HCT116 (cell line): Measurements from ENCODE around the gene PGLYRP4. TPM values are rescaled to one million over a fixed set of nuclear protein-coding genes. Genes with fewer than 3 reads are reported as not detected.
"Not testable (repeated sequence)": the region's sequence is repeated elsewhere in the genome, so short reads cannot be mapped to it uniquely, and the experiment has no call there.

Experiments
- ATAC-seq: fragments of 200-7000 bp; cut with Tn5 transposase; 2 replicates; pipeline ENCODE4 v1.9.1; 2020; ENCODE audit warnings: mild to moderate bottlenecking, moderate library complexity
- BruUV-seq: library from RNA; stranded (reverse); fragments of 400-500 nt; replicated peaks from 2 replicates; lab custom pipeline; 2021; lab: Mats Ljungman, UMichigan
- CTCF ChIA-PET: fragments of 300-600 bp; sonication (Branson Sonifier 250); formaldehyde crosslinking; loops from one replicate; lab custom pipeline; 2021; ENCODE audit warnings: antibody characterized with exemption; lab: Charles Lee
- POLR2A ChIA-PET: fragments of 300-600, 350-600 bp; sonication (Branson Sonifier 250); formaldehyde crosslinking; loops from one replicate; lab custom pipeline; 2021; ENCODE audit warnings: antibody characterized with exemption; lab: Charles Lee
- RAD21 ChIA-PET, 2 experiments: fragments of 300-600 bp; sonication (Branson Sonifier 250); formaldehyde crosslinking; loops; one replicate each; lab custom pipeline; 2023; ENCODE audit warnings: low total read pairs in 2 of 2; ENCODE audit not compliant: uncharacterized antibody in 2 of 2, unreplicated experiment in 2 of 2, low non-redundant PET in 1 of 2; lab: Charles Lee
- DNase-seq: peaks from one replicate; pipeline ENCODE4 v3.0.0-alpha.2; 2010; ENCODE audit warnings: low read depth, low spot score
- H2AFZ ChIP-seq: fragments of 200-600 bp; shearing (Covaris generic), sonication (generic); 2 replicates; pipeline ENCODE4 v1.6.1; 2017; ENCODE audit warnings: low read depth, mixed run types, mixed read lengths, antibody characterized with exemption, low read length; ENCODE audit not compliant: poor library complexity, severe bottlenecking
- H3K27ac ChIP-seq: 2 replicates; pipeline ENCODE4 v1.5.1; 2012; ENCODE audit warnings: low read depth, low read length
- H3K27me3 ChIP-seq: fragments of 200-600 bp; sonication (generic); 2 replicates; pipeline ENCODE4 v1.6.1; 2016; ENCODE audit warnings: mixed run types, low read length, mixed read lengths; ENCODE audit not compliant: insufficient read depth
- H3K36me3 ChIP-seq, 2 experiments: fragments of 200-500 bp in 1 of 2; fragments of 200-600 bp in 1 of 2; sonication (Bioruptor generic) in 1 of 2; sonication (generic) in 1 of 2; 2 replicates each; pipeline versions ENCODE4 v1.5.1 to v1.6.1; 2014 to 2016; ENCODE audit warnings: low read length in 2 of 2, inconsistent platforms in 1 of 2, mixed read lengths in 1 of 2, mixed run types in 1 of 2; ENCODE audit not compliant: insufficient read depth in 2 of 2, control insufficient read depth in 1 of 2
- H3K4me1 ChIP-seq, 2 experiments: fragments of 200-600 bp in 1 of 2; sonication (generic) in 1 of 2; 2 replicates each; pipeline versions ENCODE4 v1.5.1 to v1.6.1; 2012 to 2017; ENCODE audit warnings: low read length in 2 of 2, inconsistent platforms in 1 of 2, mild to moderate bottlenecking in 1 of 2, mixed read lengths in 1 of 2, mixed run types in 1 of 2, moderate library complexity in 1 of 2; ENCODE audit not compliant: insufficient read depth in 2 of 2, control insufficient read depth in 1 of 2
- H3K4me2 ChIP-seq: fragments of 200-600 bp; sonication (generic); 2 replicates; pipeline ENCODE4 v1.6.1; 2017; ENCODE audit warnings: mixed run types, low read length, mixed read lengths
- H3K4me3 ChIP-seq, 2 experiments: fragments of 200-600 bp in 1 of 2; sonication (generic) in 1 of 2; replicated peaks in 1 of 2; 2 replicates each; pipeline ENCODE4 v1.5.1; 2011 to 2016; ENCODE audit warnings: low read length in 2 of 2, control low read depth in 1 of 2, low read depth in 1 of 2, mild to moderate bottlenecking in 1 of 2, mixed read lengths in 1 of 2, mixed run types in 1 of 2
- H3K79me2 ChIP-seq: fragments of 200-600 bp; sonication (generic); 2 replicates; pipeline ENCODE4 v1.6.1; 2017; ENCODE audit warnings: mild to moderate bottlenecking, mixed run types, low read length, moderate library complexity, mixed read lengths; ENCODE audit not compliant: insufficient read depth
- H3K9ac ChIP-seq: fragments of 200-600 bp; sonication (generic); 2 replicates; pipeline ENCODE4 v1.6.1; 2016; ENCODE audit warnings: low read length, mixed read lengths
- H3K9me2 ChIP-seq: fragments of 200-600 bp; sonication (generic), shearing (Covaris generic); 2 replicates; pipeline ENCODE4 v1.6.1; 2017; ENCODE audit warnings: mixed run types, mild to moderate bottlenecking, moderate library complexity; ENCODE audit not compliant: insufficient read depth
- H3K9me3 ChIP-seq, 2 experiments: fragments of 200-500 bp in 1 of 2; fragments of 200-600 bp in 1 of 2; sonication (Bioruptor generic) in 1 of 2; sonication (generic) in 1 of 2; 2 replicates each; pipeline ENCODE4 v1.6.1; 2014 to 2017; ENCODE audit warnings: low read length in 2 of 2, mixed read lengths in 2 of 2, inconsistent platforms in 1 of 2, low read depth in 1 of 2, mild to moderate bottlenecking in 1 of 2, mixed run types in 1 of 2, moderate library complexity in 1 of 2; ENCODE audit not compliant: control insufficient read depth in 1 of 2, insufficient read depth in 1 of 2
- H4K20me1 ChIP-seq: fragments of 200-600 bp; sonication (generic), shearing (Covaris generic); 2 replicates; pipeline ENCODE4 v1.6.1; 2017; ENCODE audit warnings: mixed run types, mild to moderate bottlenecking, moderate library complexity; ENCODE audit not compliant: insufficient read depth
- CBX3 ChIP-seq: IDR thresholded peaks from 2 replicates; pipeline ENCODE4 v1.6.1; 2012; ENCODE audit warnings: low read depth
- EGR1 ChIP-seq: IDR thresholded peaks from 2 replicates; pipeline ENCODE4 v1.6.1; 2012; ENCODE audit warnings: low read depth
- ELF1 ChIP-seq: IDR thresholded peaks from 2 replicates; pipeline ENCODE4 v1.6.1; 2012; ENCODE audit warnings: low read depth, borderline replicate concordance
- FOSL1 ChIP-seq: IDR thresholded peaks from 2 replicates; pipeline ENCODE4 v1.6.1; 2012; ENCODE audit warnings: low read depth
- POLR2A ChIP-seq: IDR thresholded peaks from 2 replicates; pipeline ENCODE4 v1.7.0; 2011; ENCODE audit warnings: borderline replicate concordance; ENCODE audit not compliant: insufficient read depth, insufficient read length; ENCODE audit errors: extremely low read depth
- POLR2AphosphoS5 ChIP-seq: IDR thresholded peaks from 2 replicates; pipeline ENCODE4 v1.6.1; 2011; ENCODE audit warnings: mild to moderate bottlenecking, low read depth, low read length, moderate library complexity
- SP1 ChIP-seq: IDR thresholded peaks from 2 replicates; pipeline ENCODE4 v1.6.1; 2012; ENCODE audit warnings: low read depth
- ZFX ChIP-seq: fragments of 450-650 bp; IDR thresholded peaks from 2 replicates; pipeline ENCODE4 v1.6.1; 2017
- intact Hi-C: fragments of 100-400 bp; cut with micrococcal nuclease; formaldehyde crosslinking; loops from 2 replicates; pipeline ENCODE4 v1.10.0; 2022
- total RNA-seq: library from RNA; stranded (reverse); gene quantifications from one replicate; pipeline ENCODE4 v1.2.1, GENCODE V29; 2021; ENCODE audit not compliant: unreplicated experiment
- TF ChIP-seq, protein P1 (sequence below): IDR thresholded peaks from 2 replicates; pipeline ENCODE4 v1.6.1; 2011; ENCODE audit warnings: mild to moderate bottlenecking, low read length, moderate library complexity; ENCODE audit not compliant: insufficient replicate concordance; ENCODE audit errors: extremely low read depth
- TF ChIP-seq, protein P2 (sequence below): IDR thresholded peaks from 2 replicates; pipeline ENCODE4 v1.6.1; 2012; ENCODE audit warnings: low read depth
- TF ChIP-seq, protein P3 (sequence below): IDR thresholded peaks from 2 replicates; pipeline ENCODE4 v1.6.1; 2012

The PGLYRP4 gene
- total RNA-seq, 1 experiment from 2014 or later: not detected

DNA sequence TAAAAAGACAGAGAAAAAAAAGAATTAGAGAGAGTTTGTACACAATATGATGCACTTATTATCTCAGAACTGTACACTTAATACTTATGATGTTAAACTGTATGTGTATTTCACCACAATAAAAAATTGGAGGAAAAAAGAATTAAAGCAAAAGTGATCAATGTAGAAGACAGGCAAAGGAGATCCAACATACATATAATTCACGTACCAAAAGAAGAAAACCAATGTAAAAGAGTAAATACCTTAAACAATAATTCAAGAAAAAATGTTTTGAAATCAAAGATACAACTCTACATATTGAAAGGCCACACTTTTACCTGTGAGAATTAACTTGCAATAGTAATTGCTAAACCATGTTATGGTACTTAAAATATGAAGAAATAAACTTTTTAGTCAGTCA is 26.1 kb downstream of the PGLYRP4 start:
- H3K9me3 ChIP-seq: no peaks in the 10 kb centered on the region
- no peaks in the 10 kb centered on the region for H3K9me2 ChIP-seq
- H3K4me3 ChIP-seq: no peak overlapping the region
- RAD21 ChIA-PET: no interaction called here
- intact Hi-C loops: no loop called here
- no peak overlapping the region for H3K9ac ChIP-seq
- no peaks in the 10 kb centered on the region for H3K36me3 ChIP-seq
- ATAC-seq: no peak
- no peak overlapping the region for H2AFZ ChIP-seq
- H3K27ac ChIP-seq: no peak overlapping the region
- no peak for DNase-seq
- H3K79me2 ChIP-seq: no peaks in the 10 kb centered on the region
- POLR2A ChIA-PET: no interaction called here
- no peaks in the 10 kb centered on the region for H3K4me1 ChIP-seq
- no TSS peak for BruUV-seq
- no peak overlapping the region for H3K4me2 ChIP-seq
- peaks cover 5% of the 10 kb centered on the region; the same call in 1 of the 2 replicates for H3K27me3 ChIP-seq
- CTCF ChIA-PET: no interaction called here
- TF ChIP-seq, protein P1, sequence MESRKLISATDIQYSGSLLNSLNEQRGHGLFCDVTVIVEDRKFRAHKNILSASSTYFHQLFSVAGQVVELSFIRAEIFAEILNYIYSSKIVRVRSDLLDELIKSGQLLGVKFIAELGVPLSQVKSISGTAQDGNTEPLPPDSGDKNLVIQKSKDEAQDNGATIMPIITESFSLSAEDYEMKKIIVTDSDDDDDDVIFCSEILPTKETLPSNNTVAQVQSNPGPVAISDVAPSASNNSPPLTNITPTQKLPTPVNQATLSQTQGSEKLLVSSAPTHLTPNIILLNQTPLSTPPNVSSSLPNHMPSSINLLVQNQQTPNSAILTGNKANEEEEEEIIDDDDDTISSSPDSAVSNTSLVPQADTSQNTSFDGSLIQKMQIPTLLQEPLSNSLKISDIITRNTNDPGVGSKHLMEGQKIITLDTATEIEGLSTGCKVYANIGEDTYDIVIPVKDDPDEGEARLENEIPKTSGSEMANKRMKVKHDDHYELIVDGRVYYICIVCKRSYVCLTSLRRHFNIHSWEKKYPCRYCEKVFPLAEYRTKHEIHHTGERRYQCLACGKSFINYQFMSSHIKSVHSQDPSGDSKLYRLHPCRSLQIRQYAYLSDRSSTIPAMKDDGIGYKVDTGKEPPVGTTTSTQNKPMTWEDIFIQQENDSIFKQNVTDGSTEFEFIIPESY: no peak
- no peak for TF ChIP-seq POLR2AphosphoS5
- TF ChIP-seq SP1: no peak
- no peak for TF ChIP-seq POLR2A
- TF ChIP-seq EGR1: no peak
- TF ChIP-seq FOSL1: no peak
- TF ChIP-seq, protein P2, sequence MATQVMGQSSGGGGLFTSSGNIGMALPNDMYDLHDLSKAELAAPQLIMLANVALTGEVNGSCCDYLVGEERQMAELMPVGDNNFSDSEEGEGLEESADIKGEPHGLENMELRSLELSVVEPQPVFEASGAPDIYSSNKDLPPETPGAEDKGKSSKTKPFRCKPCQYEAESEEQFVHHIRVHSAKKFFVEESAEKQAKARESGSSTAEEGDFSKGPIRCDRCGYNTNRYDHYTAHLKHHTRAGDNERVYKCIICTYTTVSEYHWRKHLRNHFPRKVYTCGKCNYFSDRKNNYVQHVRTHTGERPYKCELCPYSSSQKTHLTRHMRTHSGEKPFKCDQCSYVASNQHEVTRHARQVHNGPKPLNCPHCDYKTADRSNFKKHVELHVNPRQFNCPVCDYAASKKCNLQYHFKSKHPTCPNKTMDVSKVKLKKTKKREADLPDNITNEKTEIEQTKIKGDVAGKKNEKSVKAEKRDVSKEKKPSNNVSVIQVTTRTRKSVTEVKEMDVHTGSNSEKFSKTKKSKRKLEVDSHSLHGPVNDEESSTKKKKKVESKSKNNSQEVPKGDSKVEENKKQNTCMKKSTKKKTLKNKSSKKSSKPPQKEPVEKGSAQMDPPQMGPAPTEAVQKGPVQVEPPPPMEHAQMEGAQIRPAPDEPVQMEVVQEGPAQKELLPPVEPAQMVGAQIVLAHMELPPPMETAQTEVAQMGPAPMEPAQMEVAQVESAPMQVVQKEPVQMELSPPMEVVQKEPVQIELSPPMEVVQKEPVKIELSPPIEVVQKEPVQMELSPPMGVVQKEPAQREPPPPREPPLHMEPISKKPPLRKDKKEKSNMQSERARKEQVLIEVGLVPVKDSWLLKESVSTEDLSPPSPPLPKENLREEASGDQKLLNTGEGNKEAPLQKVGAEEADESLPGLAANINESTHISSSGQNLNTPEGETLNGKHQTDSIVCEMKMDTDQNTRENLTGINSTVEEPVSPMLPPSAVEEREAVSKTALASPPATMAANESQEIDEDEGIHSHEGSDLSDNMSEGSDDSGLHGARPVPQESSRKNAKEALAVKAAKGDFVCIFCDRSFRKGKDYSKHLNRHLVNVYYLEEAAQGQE: no peak
- no peak for TF ChIP-seq ZFX
- TF ChIP-seq ELF1: no peak
- TF ChIP-seq, protein P3, sequence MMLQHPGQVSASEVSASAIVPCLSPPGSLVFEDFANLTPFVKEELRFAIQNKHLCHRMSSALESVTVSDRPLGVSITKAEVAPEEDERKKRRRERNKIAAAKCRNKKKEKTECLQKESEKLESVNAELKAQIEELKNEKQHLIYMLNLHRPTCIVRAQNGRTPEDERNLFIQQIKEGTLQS: no peak
- TF ChIP-seq CBX3: no peak
- no peaks in the 10 kb centered on the region for H4K20me1 ChIP-seq

DNA sequence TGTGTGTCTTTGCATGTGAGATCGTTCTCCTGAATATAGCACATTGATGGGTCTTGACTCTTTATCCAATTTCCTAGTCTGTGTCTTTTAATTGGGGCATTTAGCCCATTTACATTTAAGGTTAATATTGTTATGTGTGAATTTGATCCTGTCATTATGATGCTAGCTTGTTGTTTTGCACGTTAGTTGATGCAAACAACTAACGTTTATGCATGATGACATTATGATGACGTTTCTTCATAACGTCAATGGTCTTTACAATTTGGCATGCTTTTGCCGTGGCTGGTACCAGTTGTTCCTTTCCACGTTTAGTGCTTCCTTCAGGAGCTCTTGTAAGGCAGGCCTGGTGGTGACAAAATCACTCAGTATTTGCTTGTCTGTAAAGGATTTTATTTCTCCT is 30.5 kb downstream of the PGLYRP4 start:
- POLR2A ChIA-PET: not testable (repeated sequence)

More for the DNA sequence above, 30.5 kb downstream of the PGLYRP4 start:
- H3K9me3 ChIP-seq, RAD21 ChIA-PET, ATAC-seq, H3K4me2 ChIP-seq, H2AFZ ChIP-seq, intact Hi-C loops, H3K9me2 ChIP-seq, H3K79me2 ChIP-seq, H3K4me3 ChIP-seq, H3K4me1 ChIP-seq, BruUV-seq, H3K9ac ChIP-seq, CTCF ChIA-PET, H4K20me1 ChIP-seq, H3K27me3 ChIP-seq, DNase-seq, H3K27ac ChIP-seq, H3K36me3 ChIP-seq: not testable (repeated sequence)
